Large intestine (tissue), 12 donors: Measurements from ENCODE around the gene ZSWIM1. TPM values are rescaled to one million over a fixed set of nuclear protein-coding genes. Genes with fewer than 3 reads are reported as not detected.

ENCODE experiments used
- DNase-seq, 2 donors: peaks; one replicate each; pipeline versions ENCODE4 v3.0.0 to v3.0.0-alpha.2; 2013
- H3K27ac ChIP-seq: one replicate; pipeline ENCODE4 v1.5.1; 2013; ENCODE audit warnings: low read length
- H3K27me3 ChIP-seq: 2 replicates; pipeline ENCODE4 v1.6.1; 2013; ENCODE audit warnings: low read length; ENCODE audit not compliant: control insufficient read depth, insufficient read depth
- H3K36me3 ChIP-seq: 2 replicates; pipeline ENCODE4 v1.6.1; 2013; ENCODE audit warnings: low read length; ENCODE audit not compliant: control insufficient read depth, insufficient read depth
- H3K4me1 ChIP-seq: one replicate; pipeline ENCODE4 v1.6.1; 2013; ENCODE audit warnings: low read length; ENCODE audit not compliant: control insufficient read depth, insufficient read depth
- H3K4me3 ChIP-seq: one replicate; pipeline ENCODE4 v1.5.1; 2013; ENCODE audit warnings: low read length
- H3K9me3 ChIP-seq: one replicate; pipeline ENCODE4 v1.6.1; 2013; ENCODE audit warnings: mild to moderate bottlenecking, low read depth, low read length, moderate library complexity; ENCODE audit not compliant: control insufficient read depth
- WGBS: methylation state at CpG from one replicate; pipeline ENCODE4 v1.1.5; 2013; ENCODE audit warnings: low lambda C conversion rate; ENCODE audit not compliant: insufficient coverage; 5-methylcytosine and 5-hydroxymethylcytosine counted together
- long read RNA-seq, 11 donors: transcript quantifications; one replicate each; lab custom pipeline, GENCODE V29; 2026
- polyA plus RNA-seq: library from polyadenylated mRNA; unstranded; fragments of 120-200 nt; gene quantifications from one replicate; pipeline ENCODE4 v1.2.1, GENCODE V29; 2013

Gene ZSWIM1
- polyA plus RNA-seq: 17.3 TPM
- long read RNA-seq, donor 1, partial matches to known transcripts: 0 of 2 reads
- long read RNA-seq, donor 1, other reads (novel, unspliced or antisense): 0 of 2 reads
- long read RNA-seq, donor 2, partial matches to known transcripts: 0 of 1 reads
- long read RNA-seq, donor 2, other reads (novel, unspliced or antisense): 0 of 1 reads
- long read RNA-seq, donor 3: 0 reads
- long read RNA-seq, donor 4, partial matches to known transcripts: 0 of 2 reads
- long read RNA-seq, donor 4, other reads (novel, unspliced or antisense): 0 of 2 reads
- long read RNA-seq, donor 5, partial matches to known transcripts: 0 of 2 reads
- long read RNA-seq, donor 5, other reads (novel, unspliced or antisense): 0 of 2 reads
- long read RNA-seq, donor 6, partial matches to known transcripts: 12 of 13 reads
- long read RNA-seq, donor 6, other reads (novel, unspliced or antisense): 0 of 13 reads
- long read RNA-seq, donor 7, partial matches to known transcripts: 0 of 1 reads
- long read RNA-seq, donor 7, other reads (novel, unspliced or antisense): 0 of 1 reads
- long read RNA-seq, donor 8, partial matches to known transcripts: 13 of 13 reads
- long read RNA-seq, donor 8, other reads (novel, unspliced or antisense): 0 of 13 reads
- long read RNA-seq, donor 9, partial matches to known transcripts: 24 of 25 reads
- long read RNA-seq, donor 9, other reads (novel, unspliced or antisense): 0 of 25 reads
- long read RNA-seq, donor 10, partial matches to known transcripts: 23 of 26 reads
- long read RNA-seq, donor 10, other reads (novel, unspliced or antisense): 0 of 26 reads
- long read RNA-seq, donor 11: 0 reads

- peak within 1 kb of the TSS; percentile 61 for H3K4me3 ChIP-seq
- H3K4me1 ChIP-seq: peaks cover 16% of the 10 kb centered on the region
- no CpG with 5 or more reads among the region's 23 CpGs for WGBS
- no peaks in the 10 kb centered on the region for H3K27me3 ChIP-seq
- no peaks in the 10 kb centered on the region for H3K9me3 ChIP-seq
- peak; percentile 98 to 99 for DNase-seq
- peaks cover 44% of the 10 kb centered on the region for H3K36me3 ChIP-seq
- peak within 1 kb of the TSS; percentile 62 for H3K27ac ChIP-seq
These were observed at the start of gene ZSWIM1 for GRCh38 chr20:45880988-45881788. ZSWIM1 (plus strand) TSS chr20:45881227; CDS start chr20:45882593, 1,366 bp downstream.

DNA sequence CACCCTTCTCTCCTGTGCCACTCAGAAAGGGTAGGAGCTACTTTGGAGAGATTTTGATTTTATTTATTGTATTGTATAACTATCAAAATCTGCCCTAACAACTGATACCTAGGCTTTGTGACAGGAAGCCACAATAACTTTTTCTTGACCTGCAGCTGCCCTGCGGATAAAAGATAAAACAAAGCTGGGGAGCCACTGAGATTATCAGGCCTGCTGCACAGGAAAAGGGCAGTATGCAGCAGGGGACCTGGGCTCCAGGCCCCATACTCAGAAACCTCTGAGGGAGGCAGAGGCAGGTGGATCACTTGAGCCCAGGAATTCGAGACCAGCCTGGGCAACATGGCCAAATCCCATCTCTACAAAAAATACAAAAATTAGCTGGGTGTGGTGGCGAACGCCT is 48.4 kb upstream of the ZSWIM1 start:
- H3K36me3 ChIP-seq: no peaks in the 10 kb centered on the region
- H3K9me3 ChIP-seq: no peaks in the 10 kb centered on the region
- H3K4me1 ChIP-seq: peaks cover 9% of the 10 kb centered on the region
- no peak overlapping the region for H3K4me3 ChIP-seq
- no peak for DNase-seq
- no CpG with 5 or more reads among the region's 4 CpGs for WGBS
- no peaks in the 10 kb centered on the region for H3K27me3 ChIP-seq
- no peak overlapping the region for H3K27ac ChIP-seq

DNA sequence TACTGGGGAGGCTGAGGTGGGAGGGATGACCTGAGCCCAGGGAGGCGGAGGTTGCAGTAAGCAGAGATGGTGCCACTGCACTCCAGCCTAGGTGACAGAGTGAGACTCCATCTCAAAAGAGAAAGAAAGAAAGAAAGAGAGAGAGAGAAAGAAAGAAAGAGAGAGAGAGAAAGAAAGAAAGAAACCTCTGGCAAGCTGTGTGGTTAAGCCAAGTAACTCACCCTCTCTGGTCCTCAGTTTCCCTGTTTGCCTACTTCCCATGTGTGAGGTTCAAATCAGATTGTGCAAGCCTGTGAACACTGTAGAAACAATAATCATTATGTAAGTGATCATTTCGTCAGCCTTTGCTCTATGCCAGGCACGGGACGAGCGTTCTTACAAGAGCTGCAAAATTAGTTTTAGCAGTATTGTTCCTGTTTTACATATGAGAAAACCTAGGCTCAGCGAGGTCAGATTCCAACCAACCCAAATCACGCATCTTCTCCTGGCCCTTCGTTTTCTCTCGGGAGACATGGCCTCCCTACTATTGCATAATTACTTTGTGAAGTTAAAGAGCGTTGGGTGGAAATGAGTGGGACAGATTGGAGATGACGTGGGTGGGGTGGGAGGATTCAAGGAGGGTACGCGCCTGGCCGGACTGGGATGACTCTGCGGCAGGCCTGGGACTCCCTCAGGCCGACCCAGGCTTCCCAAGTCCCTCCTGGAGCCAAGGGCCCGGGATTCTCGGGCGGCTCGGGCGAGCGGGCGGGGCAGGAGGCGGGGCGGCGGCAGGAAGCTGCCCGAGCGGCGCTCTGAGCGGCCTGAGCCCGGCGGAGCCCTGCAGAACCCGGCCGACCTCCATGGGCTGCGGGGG is 47.8 kb upstream of the ZSWIM1 start, which contains the start of gene SNX21:
SNX21 (plus strand) TSS at position 770 of the 853 bp plus-strand sequence. CDS start 121 bp downstream, outside the sequence.
- DNase-seq: peak; percentile 72 to 84
- no peaks in the 10 kb centered on the region for H3K9me3 ChIP-seq
- H3K4me3 ChIP-seq: peak within 1 kb of the TSS; percentile 58
- H3K27me3 ChIP-seq: no peaks in the 10 kb centered on the region
- no CpG with 5 or more reads among the region's 35 CpGs for WGBS
- H3K36me3 ChIP-seq: no peaks in the 10 kb centered on the region
- peak within 1 kb of the TSS; percentile 24 for H3K27ac ChIP-seq
- H3K4me1 ChIP-seq: peaks cover 9% of the 10 kb centered on the region

GRCh38 chr20:45833883-45834796 is 46.9 kb upstream of the ZSWIM1 start:
- H3K4me3 ChIP-seq: peak overlapping the region; percentile 58
- no peaks in the 10 kb centered on the region for H3K27me3 ChIP-seq
- WGBS: no CpG with 5 or more reads among the region's 71 CpGs
- H3K9me3 ChIP-seq: no peaks in the 10 kb centered on the region
- H3K36me3 ChIP-seq: no peaks in the 10 kb centered on the region
- H3K4me1 ChIP-seq: peaks cover 9% of the 10 kb centered on the region
- peak; percentile 53 to 71 for DNase-seq
- peak overlapping the region; percentile 24 for H3K27ac ChIP-seq

- no peak for DNase-seq
- Histone ChIP-seq H3K27me3 (no peaks in the 10 kb centered on the region), H3K4me3 (peak overlapping the region; percentile 58), H3K36me3 (no peaks in the 10 kb centered on the region), H3K9me3 (no peaks in the 10 kb centered on the region), H3K27ac (no peak overlapping the region), H3K4me1 (peaks cover 9% of the 10 kb centered on the region)
- WGBS: no CpG with 5 or more reads among the region's 14 CpGs
These were observed 46.2 kb upstream of the ZSWIM1 start for GRCh38 chr20:45834797-45835161.

DNA sequence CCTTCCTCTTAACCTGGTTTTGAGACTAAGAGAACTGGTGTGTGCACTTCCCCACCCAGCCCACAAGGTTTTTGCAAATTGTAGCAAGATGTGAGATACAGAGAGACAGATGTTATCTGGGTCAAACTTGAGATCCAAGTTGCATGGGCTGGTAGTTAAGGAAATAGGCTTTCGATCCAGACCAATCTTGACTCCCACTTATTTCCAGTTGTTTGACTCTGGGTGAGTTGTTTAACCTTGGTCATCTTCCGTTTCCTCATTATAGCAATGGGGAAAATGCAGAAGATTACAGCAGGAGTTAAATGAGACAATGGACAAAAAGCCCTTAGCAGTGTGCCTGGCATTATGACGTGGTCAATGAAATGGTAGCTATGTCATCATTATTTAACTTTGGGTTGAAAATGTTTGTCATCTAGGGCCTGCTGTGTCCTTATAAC is 45.7 kb upstream of the ZSWIM1 start:
- H3K4me3 ChIP-seq: no peak overlapping the region

GRCh38 chr20:45835825-45836224 is 45.2 kb upstream of the ZSWIM1 start:
- Histone ChIP-seq H3K4me1 (peaks cover 9% of the 10 kb centered on the region), H3K27me3 (no peaks in the 10 kb centered on the region), H3K27ac (no peak overlapping the region), H3K36me3 (peaks cover 9% of the 10 kb centered on the region), H3K9me3 (no peaks in the 10 kb centered on the region), H3K4me3 (no peak overlapping the region)
- no CpG with 5 or more reads among the region's 5 CpGs for WGBS
- no peak for DNase-seq

More for the DNA sequence above, 45.7 kb upstream of the ZSWIM1 start:
- peaks cover 9% of the 10 kb centered on the region for H3K4me1 ChIP-seq
- H3K27me3 ChIP-seq: no peaks in the 10 kb centered on the region
- no peaks in the 10 kb centered on the region for H3K9me3 ChIP-seq
- H3K27ac ChIP-seq: no peak overlapping the region
- no CpG with 5 or more reads among the region's 3 CpGs for WGBS
- peaks cover 4% of the 10 kb centered on the region for H3K36me3 ChIP-seq
- DNase-seq: no peak

GRCh38 chr20:45836841-45837240 is 44.2 kb upstream of the ZSWIM1 start:
- no CpG with 5 or more reads among the region's 1 CpG for WGBS
- Histone ChIP-seq H3K27me3 (no peaks in the 10 kb centered on the region), H3K4me1 (peaks cover 9% of the 10 kb centered on the region), H3K4me3 (no peak overlapping the region), H3K27ac (no peak overlapping the region), H3K36me3 (peaks cover 19% of the 10 kb centered on the region), H3K9me3 (no peaks in the 10 kb centered on the region)
- DNase-seq: no peak
